H9 (cell line): ENCODE measurements around the gene XXYLT1. TPM values are rescaled to one million over a fixed set of nuclear protein-coding genes. Genes with fewer than 3 reads are reported as not detected.

Source experiments
- DNase-seq: peaks from one replicate; pipeline ENCODE4 v3.0.0-alpha.2; 2017
- H2AFZ ChIP-seq: one replicate; pipeline ENCODE4 v1.6.1; 2013; ENCODE audit warnings: mild to moderate bottlenecking, low read length, control low read depth, moderate library complexity
- H2AK5ac ChIP-seq: 2 replicates; pipeline ENCODE4 v1.6.1; 2013; ENCODE audit warnings: low read length, control low read depth, mixed read lengths; ENCODE audit not compliant: insufficient read length
- H2BK120ac ChIP-seq: one replicate; pipeline ENCODE4 v1.6.1; 2013; ENCODE audit warnings: low read depth, mild to moderate bottlenecking, low read length, control low read depth, inconsistent platforms; ENCODE audit not compliant: poor library complexity, severe bottlenecking
- H2BK12ac ChIP-seq: 2 replicates; pipeline ENCODE4 v1.6.1; 2013; ENCODE audit warnings: low read length, control low read depth, mixed read lengths, low read depth; ENCODE audit not compliant: insufficient read length
- H2BK15ac ChIP-seq: 2 replicates; pipeline ENCODE4 v1.6.1; 2013; ENCODE audit warnings: low read depth, low read length, control low read depth
- H2BK20ac ChIP-seq: one replicate; pipeline ENCODE4 v1.6.1; 2013; ENCODE audit warnings: low read depth, mild to moderate bottlenecking, low read length, control low read depth, inconsistent platforms; ENCODE audit not compliant: poor library complexity, severe bottlenecking
- H2BK5ac ChIP-seq: 2 replicates; pipeline ENCODE4 v1.6.1; 2013; ENCODE audit warnings: low read length, control low read depth, mixed read lengths; ENCODE audit not compliant: insufficient read length
- H3K14ac ChIP-seq: 2 replicates; pipeline ENCODE4 v1.6.1; 2013; ENCODE audit warnings: low read length, control low read depth; ENCODE audit not compliant: insufficient read depth
- H3K18ac ChIP-seq: 2 replicates; pipeline ENCODE4 v1.6.1; 2013; ENCODE audit warnings: low read depth, mild to moderate bottlenecking, mixed read lengths, low read length, control low read depth; ENCODE audit not compliant: insufficient read length
- H3K23ac ChIP-seq: 2 replicates; pipeline ENCODE4 v1.6.1; 2013; ENCODE audit warnings: low read length, control low read depth, mixed read lengths, low read depth; ENCODE audit not compliant: insufficient read length
- H3K23me2 ChIP-seq: 2 replicates; pipeline ENCODE4 v1.6.1; 2013; ENCODE audit warnings: low read depth, mild to moderate bottlenecking, mixed read lengths, low read length, control low read depth; ENCODE audit not compliant: insufficient read length, poor library complexity, severe bottlenecking
- H3K27ac ChIP-seq: 2 replicates; pipeline ENCODE4 v1.5.1; 2013; ENCODE audit warnings: low read length, control low read depth, mixed read lengths, low read depth; ENCODE audit not compliant: insufficient read length
- H3K27me3 ChIP-seq: 2 replicates; pipeline ENCODE4 v1.6.1; 2013; ENCODE audit warnings: low read length, control low read depth, inconsistent platforms; ENCODE audit not compliant: insufficient read depth
- H3K4ac ChIP-seq: 2 replicates; pipeline ENCODE4 v1.6.1; 2013; ENCODE audit warnings: low read depth, mild to moderate bottlenecking, control low read depth, inconsistent platforms, low read length, moderate library complexity
- H3K4me1 ChIP-seq: 2 replicates; pipeline ENCODE4 v1.6.1; 2013; ENCODE audit warnings: low read length, control low read depth, inconsistent platforms; ENCODE audit not compliant: insufficient read depth
- H3K4me2 ChIP-seq: 2 replicates; pipeline ENCODE4 v1.6.1; 2013; ENCODE audit warnings: low read length, control low read depth, mixed read lengths; ENCODE audit not compliant: insufficient read length, insufficient read depth
- H3K56ac ChIP-seq: 2 replicates; pipeline ENCODE4 v1.6.1; 2013; ENCODE audit warnings: low read depth, mild to moderate bottlenecking, mixed read lengths, low read length, control low read depth; ENCODE audit not compliant: insufficient read length
- H3K79me1 ChIP-seq: 2 replicates; pipeline ENCODE4 v1.6.1; 2013; ENCODE audit warnings: low read depth, mild to moderate bottlenecking, moderate library complexity, low read length, control low read depth, inconsistent platforms; ENCODE audit not compliant: insufficient read depth, poor library complexity, severe bottlenecking
- H3K79me2 ChIP-seq: 2 replicates; pipeline ENCODE4 v1.6.1; 2013; ENCODE audit warnings: low read length, control low read depth, inconsistent platforms; ENCODE audit not compliant: insufficient read depth
- H3K9ac ChIP-seq: 2 replicates; pipeline ENCODE4 v1.6.1; 2013; ENCODE audit warnings: low read length, control low read depth, mixed read lengths; ENCODE audit not compliant: insufficient read length; ENCODE audit errors: extremely low read depth
- H3K9me3 ChIP-seq: one replicate; pipeline ENCODE4 v1.6.1; 2013; ENCODE audit warnings: low read depth, low read length, inconsistent platforms; ENCODE audit not compliant: control insufficient read depth
- H3T11ph ChIP-seq: one replicate; pipeline ENCODE4 v1.6.1; 2013; ENCODE audit warnings: mild to moderate bottlenecking, low read length, control low read depth, inconsistent platforms
- H4K20me1 ChIP-seq: one replicate; pipeline ENCODE4 v1.6.1; 2013; ENCODE audit not compliant: control insufficient read depth, insufficient read length, insufficient read depth
- H4K5ac ChIP-seq: 2 replicates; pipeline ENCODE4 v1.6.1; 2013; ENCODE audit warnings: low read depth, mild to moderate bottlenecking, mixed read lengths, low read length, control low read depth; ENCODE audit not compliant: insufficient read length
- H4K8ac ChIP-seq: replicated peaks from 2 replicates; pipeline ENCODE4 v1.6.1; 2013; ENCODE audit warnings: low read length, control low read depth, mixed read lengths, low read depth; ENCODE audit not compliant: insufficient read length
- H4K91ac ChIP-seq: 2 replicates; pipeline ENCODE4 v1.6.1; 2013; ENCODE audit warnings: low read depth, mild to moderate bottlenecking, moderate library complexity, mixed read lengths, low read length, control low read depth; ENCODE audit not compliant: insufficient read length
- H3K27ac Mint-ChIP-seq, 3 experiments: 2 replicates in 2 of 3; 3 replicates in 1 of 3; pipeline ENCODE4 v1.8.0; 2020 to 2021; ENCODE audit warnings: mixed read lengths in 3 of 3, mild to moderate bottlenecking in 1 of 3, moderate library complexity in 1 of 3
- H3K27me3 Mint-ChIP-seq: 2 replicates; pipeline ENCODE4 v1.8.0; 2021; ENCODE audit warnings: low read depth, mild to moderate bottlenecking, moderate library complexity, mixed read lengths
- H3K36me3 Mint-ChIP-seq, 3 experiments: 2 replicates in 2 of 3; 3 replicates in 1 of 3; pipeline ENCODE4 v1.8.0; 2020 to 2021; ENCODE audit warnings: low read depth in 3 of 3, mixed read lengths in 3 of 3; ENCODE audit not compliant: insufficient read depth in 1 of 3
- H3K4me1 Mint-ChIP-seq, 2 experiments: 2 replicates each; pipeline ENCODE4 v1.8.0; 2020; ENCODE audit warnings: mixed read lengths in 2 of 2
- H3K4me3 Mint-ChIP-seq, 2 experiments: 2 replicates in 1 of 2; 3 replicates in 1 of 2; pipeline ENCODE4 v1.8.0; 2020 to 2021; ENCODE audit warnings: mild to moderate bottlenecking in 2 of 2, mixed read lengths in 2 of 2, moderate library complexity in 1 of 2
- H3K9me3 Mint-ChIP-seq, 2 experiments: 2 replicates in 1 of 2; 3 replicates in 1 of 2; pipeline ENCODE4 v1.8.0; 2020; ENCODE audit warnings: mild to moderate bottlenecking in 2 of 2, mixed read lengths in 2 of 2, moderate library complexity in 1 of 2
- WGBS: extraction: QIAGEN DNeasy Blood & Tissue Kit; methylation state at CpG from one replicate; pipeline ENCODE4 v1.1.7; 2013; ENCODE audit warnings: missing lambda C conversion rate, low lambda C conversion rate, mixed read lengths; ENCODE audit not compliant: insufficient read length; ENCODE audit errors: extremely low coverage; 5-methylcytosine and 5-hydroxymethylcytosine counted together
- total RNA-seq: library from RNA; stranded (reverse); gene quantifications from 2 replicates; pipeline ENCODE4 v1.2.1, GENCODE V29; 2021
- TF ChIP-seq, protein P1 (sequence below): fragments of 200-600 bp; sonication (generic); conservative IDR thresholded peaks from 3 replicates; pipeline ENCODE4 v1.8.0; 2021; ENCODE audit warnings: antibody characterized with exemption, mild to moderate bottlenecking

The XXYLT1 gene
- total RNA-seq, 1 experiment from 2014 or later, result 22.7 TPM

DNA sequence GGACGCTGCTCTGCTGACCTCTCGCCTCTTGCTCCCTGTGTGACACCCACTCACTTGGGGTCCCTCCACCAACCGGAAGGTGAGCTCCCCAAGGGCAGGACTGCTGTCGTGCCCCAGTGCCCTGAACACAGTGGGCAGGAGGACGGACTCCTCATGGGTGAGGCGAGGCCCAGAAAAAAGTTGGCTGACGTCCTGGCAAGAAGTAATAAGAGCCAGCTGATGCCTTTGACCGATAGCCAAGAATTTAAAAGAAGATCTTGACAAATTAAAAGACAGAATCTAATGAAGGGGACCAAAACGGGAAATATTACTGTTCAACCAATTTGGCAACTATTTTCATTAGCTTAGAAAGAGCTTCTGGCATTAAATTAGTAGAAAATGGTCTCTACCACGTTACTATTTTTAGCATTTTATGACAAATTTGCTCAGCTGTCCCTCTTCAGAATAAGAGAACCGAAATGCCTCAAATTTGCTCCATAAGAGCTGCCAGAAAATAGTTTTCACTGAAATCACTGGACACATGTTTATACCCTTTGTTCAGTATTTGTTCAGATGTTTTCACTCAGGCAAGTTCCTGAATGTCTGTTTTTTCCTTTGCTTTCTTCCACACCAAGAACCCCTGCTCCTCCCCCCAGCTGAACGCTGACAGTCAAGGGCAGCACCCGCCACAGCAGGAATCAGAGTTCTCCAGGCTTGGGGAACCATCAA lies 60.5 kb downstream of the XXYLT1 start:
- no peak overlapping the region for H2BK120ac ChIP-seq
- H3K4me1 Mint-ChIP-seq, result peaks cover 41 to 43% of the 10 kb centered on the region in 2 experiments
- H2BK15ac ChIP-seq, result no peak overlapping the region
- no peak for DNase-seq
- H3K27ac Mint-ChIP-seq, result peak overlapping the region; percentile 25 to 78 (median 44); a peak in 5 of 7 replicates
- no peak overlapping the region for H3K4ac ChIP-seq
- H4K8ac ChIP-seq, result no peak overlapping the region
- no peak overlapping the region for H3K4me2 ChIP-seq
- H2BK20ac ChIP-seq, result no peak overlapping the region
- H3K79me2 ChIP-seq, result peaks cover 2% of the 10 kb centered on the region; the same call in 1 of the 2 replicates
- no CpG with 5 or more reads among the region's 13 CpGs for WGBS
- no peak overlapping the region for H2BK12ac ChIP-seq
- TF ChIP-seq, protein P1, sequence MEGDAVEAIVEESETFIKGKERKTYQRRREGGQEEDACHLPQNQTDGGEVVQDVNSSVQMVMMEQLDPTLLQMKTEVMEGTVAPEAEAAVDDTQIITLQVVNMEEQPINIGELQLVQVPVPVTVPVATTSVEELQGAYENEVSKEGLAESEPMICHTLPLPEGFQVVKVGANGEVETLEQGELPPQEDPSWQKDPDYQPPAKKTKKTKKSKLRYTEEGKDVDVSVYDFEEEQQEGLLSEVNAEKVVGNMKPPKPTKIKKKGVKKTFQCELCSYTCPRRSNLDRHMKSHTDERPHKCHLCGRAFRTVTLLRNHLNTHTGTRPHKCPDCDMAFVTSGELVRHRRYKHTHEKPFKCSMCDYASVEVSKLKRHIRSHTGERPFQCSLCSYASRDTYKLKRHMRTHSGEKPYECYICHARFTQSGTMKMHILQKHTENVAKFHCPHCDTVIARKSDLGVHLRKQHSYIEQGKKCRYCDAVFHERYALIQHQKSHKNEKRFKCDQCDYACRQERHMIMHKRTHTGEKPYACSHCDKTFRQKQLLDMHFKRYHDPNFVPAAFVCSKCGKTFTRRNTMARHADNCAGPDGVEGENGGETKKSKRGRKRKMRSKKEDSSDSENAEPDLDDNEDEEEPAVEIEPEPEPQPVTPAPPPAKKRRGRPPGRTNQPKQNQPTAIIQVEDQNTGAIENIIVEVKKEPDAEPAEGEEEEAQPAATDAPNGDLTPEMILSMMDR, result no peak
- no peak overlapping the region for H3K56ac ChIP-seq
- no peak overlapping the region for H4K91ac ChIP-seq
- peaks cover 9 to 22% (median 15%) of the 10 kb centered on the region in 3 experiments; a peak in 6 of 7 replicates for H3K36me3 Mint-ChIP-seq
- H2AFZ ChIP-seq, result no peak overlapping the region
- H3T11ph ChIP-seq, result no peak overlapping the region
- peaks cover 4% of the 10 kb centered on the region for H3K79me1 ChIP-seq
- no peak overlapping the region for H3K14ac ChIP-seq
- no peak overlapping the region for H2BK5ac ChIP-seq
- no peaks in the 10 kb centered on the region for H4K20me1 ChIP-seq
- no peaks in the 10 kb centered on the region for H3K9me3 ChIP-seq
- no peak overlapping the region for H3K27ac ChIP-seq
- peak overlapping the region in 1 of 2 experiments; percentile 16; a peak in 1 of 5 replicates for H3K4me3 Mint-ChIP-seq
- no peak overlapping the region for H3K9ac ChIP-seq
- no peak overlapping the region for H3K23ac ChIP-seq
- no peaks in the 10 kb centered on the region for H3K23me2 ChIP-seq
- H3K4me1 ChIP-seq, result no peaks in the 10 kb centered on the region; the same call in none of the 2 replicates
- no peak overlapping the region for H2AK5ac ChIP-seq
- no peak overlapping the region for H3K18ac ChIP-seq
- H4K5ac ChIP-seq, result no peak overlapping the region
- no peaks in the 10 kb centered on the region for H3K27me3 ChIP-seq
- H3K27me3 Mint-ChIP-seq, result no peaks in the 10 kb centered on the region
- H3K9me3 Mint-ChIP-seq, result no peaks in the 10 kb centered on the region; a peak in 1 of 5 replicates
